GM18868 (cell line): ENCODE measurements around the gene CMBL.

Experiments
- ATAC-seq: cut with Tn5 transposase; IDR thresholded peaks from one replicate; pipeline ENCODE4 v1.9.1; 2021; ENCODE audit warnings: mild to moderate bottlenecking, moderate library complexity; ENCODE audit not compliant: unreplicated experiment

The CMBL gene

GRCh38 chr5:10310835-10311570 is 3.3 kb upstream of the CMBL start:
- ATAC-seq: peak; percentile 70

DNA sequence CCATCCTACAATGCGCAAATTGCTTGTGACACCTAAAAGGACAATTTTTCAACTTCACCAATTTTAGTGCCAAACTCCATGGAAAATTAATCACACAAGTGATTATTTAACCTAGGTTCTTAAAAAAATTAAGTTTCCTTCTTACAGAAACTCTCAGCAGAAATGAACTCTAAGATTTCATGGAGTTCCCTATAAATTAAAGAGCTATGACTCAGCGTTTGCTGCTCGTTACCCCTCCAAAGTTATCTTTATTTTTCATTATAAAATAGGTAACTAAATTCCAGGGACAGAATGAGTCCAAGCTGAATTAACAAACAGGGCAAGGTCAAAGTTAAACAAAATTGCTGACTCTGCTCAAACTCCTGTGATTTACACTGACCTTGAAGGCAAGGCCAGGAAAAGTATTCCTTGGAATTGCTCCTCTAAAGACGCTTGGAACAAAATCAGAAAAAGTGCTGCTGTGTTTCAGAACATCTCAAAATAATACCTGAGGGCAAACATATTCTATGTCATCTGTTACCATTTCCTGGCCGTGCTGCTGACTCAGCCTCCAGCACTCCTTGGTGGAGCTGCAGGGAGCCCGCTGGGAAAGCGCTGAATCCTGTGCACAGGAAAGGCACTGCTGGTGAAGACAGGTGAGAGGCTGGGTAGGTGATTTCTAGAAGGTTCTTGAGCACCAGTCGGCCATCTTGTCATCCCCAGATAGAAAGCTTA is 2.5 kb upstream of the CMBL start:
- ATAC-seq: no peak

GRCh38 chr5:10308844-10309243 is 1.1 kb upstream of the CMBL start:
- ATAC-seq: no peak

GRCh38 chr5:10306806-10307205 is 896 bp downstream of the CMBL start:
- no peak for ATAC-seq

DNA sequence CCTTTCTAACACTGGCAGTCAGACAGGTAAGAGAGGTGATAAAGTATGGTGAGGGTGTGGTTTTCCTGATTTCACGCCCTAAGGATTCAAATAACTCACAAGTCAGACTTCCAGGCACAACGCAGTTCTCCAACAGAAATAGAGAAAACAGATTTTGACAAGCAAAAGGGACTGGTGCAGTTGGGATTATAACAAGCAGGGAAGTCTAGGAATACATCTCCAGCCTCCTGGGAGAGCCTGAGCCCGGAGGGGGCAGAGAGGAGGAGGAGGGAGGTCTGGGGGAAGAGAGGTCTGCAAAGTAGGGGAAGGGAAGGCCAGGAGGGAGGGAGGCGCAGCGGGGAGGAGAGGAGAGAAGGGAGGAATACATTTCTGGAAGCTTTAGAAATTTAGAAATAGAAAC is 1.6 kb downstream of the CMBL start:
- no peak for ATAC-seq

GRCh38 chr5:10304932-10305331 is 2.8 kb downstream of the CMBL start:
- no peak for ATAC-seq

DNA sequence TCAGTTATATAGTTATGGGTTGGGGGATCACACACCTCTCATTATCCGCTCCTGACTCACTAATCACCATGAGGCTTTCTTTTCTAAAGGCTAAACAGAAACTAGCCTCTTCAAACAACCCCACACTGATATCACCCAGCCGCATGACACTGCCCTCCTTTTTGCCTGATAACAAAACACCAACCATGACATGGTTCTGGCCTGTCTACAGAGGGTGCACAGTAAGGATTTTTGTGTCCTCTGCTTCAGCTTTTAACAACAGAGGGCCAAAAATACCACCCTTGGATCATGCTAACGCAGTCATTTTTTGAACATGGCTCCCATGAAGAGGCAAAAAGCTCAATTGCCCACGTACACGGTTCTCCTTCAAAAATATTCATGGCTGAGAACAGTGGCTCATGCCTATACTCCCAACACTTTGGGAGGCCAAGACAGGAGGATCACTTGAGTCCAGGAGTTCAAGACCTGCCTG is 4.0 kb downstream of the CMBL start:
- no peak for ATAC-seq

DNA sequence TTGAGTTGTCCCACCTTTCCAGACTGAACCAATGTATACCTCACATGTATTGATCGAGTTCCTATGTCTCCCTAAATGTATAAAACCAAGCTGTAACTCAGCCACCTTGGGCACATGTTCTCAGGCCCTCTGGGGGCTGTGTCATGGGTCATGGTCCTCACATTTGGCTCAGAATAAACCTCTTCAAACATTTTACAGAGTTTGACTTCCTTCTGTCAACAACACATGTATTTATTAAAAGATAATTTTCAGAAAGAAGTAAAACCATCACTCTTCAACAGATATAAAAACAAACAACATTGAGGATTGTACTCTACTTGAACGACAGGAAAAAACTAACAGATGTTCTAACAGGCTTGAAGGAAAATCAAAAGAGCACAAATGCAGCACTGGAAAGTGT is 4.5 kb downstream of the CMBL start:
- no peak for ATAC-seq

- ATAC-seq: no peak
Measured at GRCh38 chr5:10301842-10302610, 5.7 kb downstream of the CMBL start.

DNA sequence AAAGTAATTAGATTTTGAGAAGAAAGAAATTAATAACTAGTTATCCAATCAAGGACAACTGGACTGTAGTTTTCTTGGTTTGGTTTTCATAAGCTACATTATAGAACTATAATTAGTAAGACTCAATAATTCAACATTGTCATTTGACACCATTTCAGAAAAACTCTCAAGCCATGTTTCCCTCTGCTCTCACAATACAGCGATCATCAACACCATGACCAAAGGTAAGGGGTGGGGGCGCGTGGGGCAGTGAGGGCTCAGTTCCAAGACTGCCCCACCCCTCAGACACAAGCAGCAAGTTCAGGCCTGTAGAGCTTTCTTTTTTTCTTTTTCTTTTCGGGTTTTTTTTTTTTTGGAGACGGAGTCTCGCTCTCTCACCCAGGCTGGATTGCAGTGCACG is 6.4 kb downstream of the CMBL start:
- ATAC-seq: no peak

- ATAC-seq: no peak
Measured at GRCh38 chr5:10300246-10300645, 7.5 kb downstream of the CMBL start.

DNA sequence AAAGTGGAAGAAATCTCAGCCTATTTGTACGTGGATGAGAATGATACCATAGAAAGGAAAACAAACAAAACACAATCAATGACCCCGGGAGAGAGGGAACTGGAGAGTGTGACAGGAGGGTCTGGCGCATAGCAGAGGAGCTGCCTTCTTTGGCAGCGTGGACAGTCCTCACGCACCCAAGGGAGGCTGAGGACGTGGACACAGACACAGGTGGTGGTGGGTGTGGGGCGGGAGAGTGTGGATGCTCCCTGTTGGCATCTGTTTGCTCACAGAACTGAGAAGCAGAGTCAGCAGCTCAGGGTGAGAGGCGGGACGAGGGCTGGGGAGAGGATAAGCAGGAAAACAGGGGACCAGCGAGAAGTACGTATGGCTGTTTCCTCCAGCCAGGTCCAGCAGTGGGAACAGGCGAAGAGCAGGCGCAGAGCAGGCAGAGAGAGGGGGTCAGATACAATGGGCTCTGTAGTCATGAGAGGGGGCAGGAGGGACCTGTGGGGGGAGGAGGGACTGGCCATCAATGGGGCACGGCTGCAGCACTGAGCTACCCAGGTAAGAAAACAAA is 10.0 kb downstream of the CMBL start:
- no peak for ATAC-seq

- peak; percentile 40 for ATAC-seq
Measured at GRCh38 chr5:10295619-10296326, 11.9 kb downstream of the CMBL start.

- ATAC-seq: no peak
Measured at GRCh38 chr5:10293907-10294662, 13.6 kb downstream of the CMBL start.

- ATAC-seq: no peak
Measured at GRCh38 chr5:10291692-10292339, 15.9 kb downstream of the CMBL start.

DNA sequence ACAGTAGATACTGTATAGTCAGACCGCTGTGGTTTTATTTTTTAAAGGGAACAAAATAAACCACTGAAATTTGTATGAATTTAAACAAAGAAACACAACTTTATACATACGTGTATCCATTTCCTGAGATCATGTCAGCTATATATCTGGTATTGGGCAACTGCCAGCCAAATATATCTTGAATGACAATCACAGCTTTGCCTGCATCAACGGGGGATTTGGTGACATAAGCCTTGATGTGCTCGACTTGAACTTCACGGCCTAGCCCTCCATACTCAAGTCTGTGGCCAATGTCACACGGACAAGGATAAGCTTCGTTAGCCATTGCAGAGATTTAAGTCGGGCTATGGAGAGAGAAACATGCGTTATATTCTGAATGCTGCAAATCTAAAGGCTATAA is 17.3 kb downstream of the CMBL start:
- ATAC-seq: no peak

DNA sequence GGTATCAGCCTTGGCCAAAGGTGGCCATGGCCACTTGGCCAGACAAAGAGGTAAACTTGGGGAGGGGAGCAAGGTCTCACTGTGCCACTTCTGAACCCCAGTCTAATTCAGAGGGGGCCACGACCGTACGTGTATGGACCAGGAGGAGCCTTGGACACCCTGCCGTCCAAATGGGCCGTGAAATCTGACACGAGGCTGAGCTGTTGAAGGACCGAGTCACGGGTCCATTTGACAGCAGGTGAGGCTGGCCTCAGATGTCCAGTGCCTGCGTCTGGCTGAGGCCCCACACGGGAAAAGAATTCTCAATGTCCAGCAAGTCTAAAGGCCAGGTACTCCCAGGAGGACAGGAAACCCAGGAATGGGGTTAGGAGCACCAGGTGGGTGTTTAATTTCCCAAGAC is 17.7 kb downstream of the CMBL start:
- no peak for ATAC-seq

DNA sequence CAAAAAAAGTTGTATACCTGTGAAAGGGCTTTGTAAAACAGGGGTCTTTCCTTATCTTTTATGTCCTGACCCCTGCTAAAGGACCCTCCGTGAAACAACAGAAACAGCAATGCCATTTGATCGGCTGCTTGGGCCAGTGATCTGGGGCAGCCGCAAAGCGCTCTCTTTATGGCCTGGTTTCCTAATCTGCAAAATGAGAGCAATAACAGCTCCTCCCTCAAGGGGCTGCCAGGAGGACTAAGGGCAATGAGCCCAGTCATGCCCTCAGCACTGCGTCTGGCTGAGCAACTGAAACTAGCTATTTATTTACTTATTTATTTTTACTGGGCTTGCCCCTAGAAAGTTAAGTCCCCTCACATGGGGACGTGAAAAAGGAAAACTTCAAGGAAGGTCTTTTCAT is 18.3 kb downstream of the CMBL start:
- no peak for ATAC-seq

DNA sequence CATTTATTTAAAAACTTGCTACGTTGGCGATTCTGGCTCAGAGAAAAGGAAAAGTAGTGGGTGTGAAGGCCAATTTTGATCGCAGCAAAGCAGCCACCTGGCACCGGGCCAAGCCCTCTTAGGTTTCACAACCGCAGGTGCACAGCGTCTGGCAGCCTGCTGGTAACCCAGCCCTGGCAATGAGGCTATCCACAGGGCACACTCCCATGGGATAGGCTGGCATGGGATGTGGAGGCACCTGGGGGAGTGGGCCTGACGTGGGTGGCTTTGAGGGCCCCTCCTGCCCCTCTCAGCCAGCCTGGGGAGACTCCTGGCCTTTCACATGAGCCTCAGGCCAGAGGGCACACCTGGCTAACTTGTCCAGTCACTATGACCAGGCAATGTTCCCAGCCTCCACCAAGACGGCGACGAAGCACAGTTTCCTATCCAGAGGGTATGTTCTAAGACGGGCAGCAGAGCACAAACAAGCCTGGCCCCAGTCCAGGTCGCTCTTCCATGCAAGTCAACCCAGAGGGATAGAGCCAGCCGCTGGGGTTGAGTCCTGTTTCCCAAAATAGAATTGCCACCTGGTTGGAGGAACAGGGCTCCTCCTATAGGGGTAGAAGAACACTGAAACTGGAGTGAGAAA is 19.0 kb downstream of the CMBL start:
- peak; percentile 47 for ATAC-seq
